GM18499 (cell line): ENCODE data around the gene NFASC.

Source experiments
- ATAC-seq: cut with Tn5 transposase; IDR thresholded peaks from one replicate; pipeline ENCODE4 v1.9.1; 2021; ENCODE audit warnings: moderate number of reproducible peaks; ENCODE audit not compliant: insufficient read depth, unreplicated experiment

The NFASC gene

GRCh38 chr1:205071028-205071409 lies 200.4 kb downstream of the NFASC start:
- ATAC-seq: no peak

DNA sequence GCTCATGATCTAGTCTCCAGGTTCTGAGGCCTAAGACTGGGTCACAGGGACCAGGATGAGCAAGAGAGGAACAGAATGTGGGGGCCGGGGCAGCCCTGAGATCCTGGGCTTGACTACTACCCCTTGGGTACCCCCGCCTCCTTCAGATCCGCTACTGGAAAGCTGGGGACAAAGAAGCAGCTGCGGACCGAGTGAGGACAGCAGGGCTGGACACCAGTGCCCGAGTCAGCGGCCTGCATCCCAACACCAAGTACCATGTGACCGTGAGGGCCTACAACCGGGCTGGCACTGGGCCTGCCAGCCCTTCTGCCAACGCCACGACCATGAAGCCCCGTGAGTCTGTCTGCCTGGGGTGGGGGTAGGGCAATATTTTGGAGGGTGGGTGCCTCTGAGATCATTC lies 201.1 kb downstream of the NFASC start:
- ATAC-seq: no peak

DNA sequence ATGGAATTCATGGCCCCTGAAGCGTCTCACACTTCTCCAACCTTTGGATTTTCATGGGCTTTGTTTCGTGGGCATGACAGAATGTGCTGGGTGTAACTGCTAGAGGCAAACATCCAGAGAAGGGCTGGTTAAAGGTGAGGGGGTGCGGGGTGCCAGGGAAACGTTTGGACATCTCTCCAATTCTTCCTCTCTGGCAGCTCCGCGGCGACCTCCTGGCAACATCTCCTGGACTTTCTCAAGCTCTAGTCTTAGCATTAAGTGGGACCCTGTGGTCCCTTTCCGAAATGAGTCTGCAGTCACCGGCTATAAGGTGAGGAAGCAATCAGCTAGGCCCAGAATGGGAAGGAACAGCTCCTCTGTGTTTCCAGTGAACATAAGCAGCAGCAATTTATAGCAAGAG lies 201.6 kb downstream of the NFASC start:
- ATAC-seq: no peak
